ENCODE measurements around the gene ABHD18.
A peak's percentile ranks its signal among the peaks of the same experiment; 100 is the strongest.
"Not testable (repeated sequence)": the region's sequence is repeated elsewhere in the genome, so short reads cannot be mapped to it uniquely, and the experiment has no call there.

ABHD18 gene

DNA sequence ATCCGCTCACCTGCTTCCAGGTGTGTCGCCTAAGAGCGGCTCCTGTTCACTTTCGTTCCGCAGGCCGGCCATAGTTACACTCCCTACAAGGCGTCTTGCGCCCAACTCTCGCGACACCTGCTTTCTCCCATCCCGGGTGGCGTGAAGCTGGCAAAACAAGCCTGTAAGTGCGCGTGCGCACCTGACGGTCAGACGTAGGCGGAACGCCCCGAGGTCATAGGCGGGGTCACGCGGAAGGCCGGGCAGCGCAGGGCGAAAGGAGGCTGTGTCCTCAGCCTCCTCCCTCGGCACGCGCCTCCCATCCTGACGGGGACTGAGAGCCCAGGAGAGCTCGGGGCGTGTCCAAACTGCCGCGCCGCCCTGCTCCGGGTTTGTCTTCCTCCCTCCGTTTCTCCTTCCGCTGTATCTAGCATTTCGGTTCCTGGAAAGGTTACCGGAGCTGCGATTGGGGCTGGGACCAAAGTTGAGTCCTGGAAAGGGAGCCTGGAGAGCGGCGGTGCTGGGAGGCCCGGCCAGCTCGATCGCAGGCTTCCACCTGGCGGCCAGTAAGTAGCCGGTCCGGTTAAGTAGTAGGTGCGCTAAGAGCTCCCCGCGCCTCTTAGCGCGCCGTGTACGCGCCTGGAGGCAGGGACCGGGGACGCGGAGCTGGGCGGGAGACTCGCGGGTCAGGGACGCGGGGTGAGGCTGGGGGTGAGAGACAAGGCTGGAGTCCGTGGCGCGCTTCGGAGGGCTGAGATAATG is at the start of gene ABHD18, which contains the start of gene MFSD8:
Gene ABHD18, plus strand, starts transcription at position 345 of the 741 bp plus-strand sequence. CDS start 17,550 bp downstream, outside the sequence.
Gene MFSD8, minus strand, starts transcription at position 112 of the 741 bp plus-strand sequence. Its CDS starts 40 bp downstream, at position 72.
- DNase-seq: peak; percentile 100

DNA sequence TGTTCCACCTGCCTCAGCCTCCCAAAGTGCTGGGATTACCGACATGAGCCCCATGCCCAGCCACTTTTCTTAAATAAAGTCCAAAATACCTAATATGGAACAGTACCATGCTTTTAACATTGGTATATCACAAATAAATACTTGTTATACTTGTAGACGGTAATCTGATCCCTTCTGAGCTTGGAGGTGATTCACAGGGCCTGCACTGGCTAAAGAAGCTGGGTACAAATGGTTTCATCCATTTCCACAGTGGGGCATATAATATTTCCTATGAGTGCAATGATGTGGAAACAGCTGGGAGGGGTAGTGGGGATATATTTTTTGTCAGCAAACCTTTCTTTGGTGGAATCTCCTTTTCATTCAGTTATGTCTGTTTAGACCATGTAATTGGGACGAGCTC is 48.7 kb upstream of the ABHD18 start:
- DNase-seq: no peak

DNA sequence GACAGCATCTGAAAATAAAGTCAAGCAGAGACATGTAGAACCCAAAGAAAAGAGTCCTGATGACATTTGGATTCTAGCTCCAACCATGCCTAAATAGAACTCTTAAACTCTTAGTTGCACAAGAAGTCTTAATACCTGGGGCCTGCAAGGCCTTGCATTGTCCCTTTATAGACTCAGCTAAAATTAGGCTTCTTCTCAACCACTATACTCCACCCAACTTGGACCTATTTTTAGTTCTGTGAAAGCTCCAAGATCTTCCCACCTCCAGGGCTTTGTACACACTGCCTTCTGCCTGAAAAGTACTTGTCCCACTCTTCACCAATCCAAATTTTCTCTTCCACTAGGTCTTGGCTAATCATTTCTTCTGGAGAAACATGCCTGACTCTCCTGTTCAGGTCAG is 48.1 kb upstream of the ABHD18 start:
- no peak for DNase-seq

DNA sequence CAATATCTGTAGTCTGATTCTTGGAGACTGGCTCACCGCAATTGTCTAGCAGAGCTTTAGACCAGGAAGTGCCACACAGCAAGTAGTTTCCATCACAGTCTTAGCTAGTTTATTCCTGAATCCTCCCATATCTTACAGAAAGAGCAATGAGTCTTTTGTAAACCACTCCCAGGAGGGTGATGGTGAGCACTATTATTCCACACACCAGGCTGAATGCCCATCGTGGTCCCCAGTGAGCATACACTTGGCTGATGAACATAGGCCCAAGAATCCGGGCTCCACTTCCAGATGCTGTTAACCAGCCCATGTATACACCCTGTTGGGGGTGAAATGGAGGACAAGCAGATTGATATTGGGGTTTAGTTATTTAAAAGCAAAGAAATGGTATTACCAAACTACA is 44.7 kb upstream of the ABHD18 start:
- DNase-seq: no peak

DNA sequence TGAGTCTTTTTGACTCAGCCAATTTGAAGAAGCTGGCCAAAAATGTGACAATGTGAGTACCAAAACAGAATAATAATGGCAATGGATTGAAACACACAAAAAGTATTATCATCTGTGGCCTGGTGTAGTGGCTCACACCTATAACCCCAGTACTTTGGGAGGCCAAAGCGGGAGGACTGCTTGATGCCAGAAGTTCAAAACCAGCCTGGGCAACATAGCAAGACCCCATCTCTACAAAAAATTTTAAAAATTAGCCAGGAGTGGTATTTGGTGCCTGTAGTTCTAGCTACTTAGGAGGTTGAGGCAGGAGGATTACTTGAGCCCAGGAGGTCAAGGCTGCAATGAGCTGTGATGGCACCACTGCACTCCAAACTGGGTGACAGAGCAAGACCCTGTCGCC is 43.0 kb upstream of the ABHD18 start:
- DNase-seq: no peak

DNA sequence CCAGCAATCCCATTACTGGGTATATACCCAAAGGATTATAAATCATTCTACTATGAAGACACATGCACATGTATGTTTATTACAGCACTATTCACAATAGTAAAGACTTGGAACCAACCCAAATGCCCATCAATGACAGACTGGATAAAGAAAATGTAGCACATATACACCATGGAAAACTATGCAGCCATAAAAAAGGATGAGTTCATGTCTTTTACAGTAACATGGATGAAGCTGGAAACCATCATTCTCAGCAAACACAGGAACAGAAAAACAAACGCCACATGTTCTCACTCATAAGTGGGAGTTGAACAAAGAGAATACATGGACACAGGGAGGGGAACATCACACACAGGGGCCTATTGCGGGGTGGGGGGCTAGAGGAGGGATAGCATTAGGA is 39.5 kb upstream of the ABHD18 start:
- DNase-seq: not testable (repeated sequence)

DNA sequence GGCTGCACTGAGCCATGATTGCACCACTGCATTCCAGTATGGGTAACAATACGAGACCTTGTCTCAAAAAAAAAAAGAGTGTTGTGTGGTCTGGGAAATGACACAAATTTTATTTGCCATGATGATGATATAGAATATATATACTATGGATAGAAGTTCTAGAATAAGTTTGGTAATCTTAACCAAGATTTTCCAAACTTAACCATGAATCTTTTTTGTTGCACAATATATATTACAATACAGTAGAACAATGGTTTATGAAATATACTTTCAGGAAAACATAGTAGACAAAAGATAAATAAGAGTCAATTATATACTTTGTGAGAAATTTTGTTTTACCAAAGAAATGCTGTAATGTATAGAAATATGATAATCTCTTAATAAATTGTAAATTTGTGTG is 35.0 kb upstream of the ABHD18 start:
- DNase-seq: no peak

DNA sequence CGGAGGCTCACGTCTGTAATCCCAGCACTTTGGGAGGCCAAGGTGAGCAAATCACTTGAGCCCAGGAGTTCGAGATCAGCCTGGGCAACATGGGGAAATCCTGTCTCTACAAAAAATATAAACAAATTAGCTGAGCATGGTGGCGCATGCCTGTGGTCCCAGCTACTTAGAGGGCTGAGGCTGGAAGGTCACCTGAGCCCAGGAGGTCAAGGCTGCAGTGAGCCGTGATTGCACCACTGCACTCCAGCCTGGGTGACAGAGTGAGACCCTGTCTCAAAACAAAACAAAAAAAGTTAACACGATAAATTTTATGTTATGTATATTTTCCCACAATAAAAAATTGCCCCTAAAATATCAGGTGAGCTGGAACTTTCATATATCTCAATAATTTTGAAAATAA is 33.4 kb upstream of the ABHD18 start:
- not testable (repeated sequence) for DNase-seq

DNA sequence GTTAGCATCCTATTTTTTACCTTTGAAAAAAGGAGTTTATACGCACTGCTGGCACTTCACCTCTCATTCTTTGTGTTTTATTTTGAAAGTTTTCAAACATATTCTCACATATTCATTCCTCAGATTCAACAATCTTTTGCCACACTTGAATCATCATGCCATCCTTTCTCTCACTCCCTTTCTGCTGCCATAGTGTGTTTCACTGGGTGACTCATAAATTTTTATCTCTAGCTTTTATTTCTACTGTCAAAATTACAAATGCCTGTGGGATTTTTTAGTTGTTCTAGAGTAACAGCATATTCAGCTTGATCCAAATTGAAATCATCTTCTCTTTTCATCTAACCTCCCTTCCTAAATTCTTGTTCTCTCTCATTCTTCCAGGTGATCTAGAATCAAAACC is 28.2 kb upstream of the ABHD18 start:
- DNase-seq: no peak

DNA sequence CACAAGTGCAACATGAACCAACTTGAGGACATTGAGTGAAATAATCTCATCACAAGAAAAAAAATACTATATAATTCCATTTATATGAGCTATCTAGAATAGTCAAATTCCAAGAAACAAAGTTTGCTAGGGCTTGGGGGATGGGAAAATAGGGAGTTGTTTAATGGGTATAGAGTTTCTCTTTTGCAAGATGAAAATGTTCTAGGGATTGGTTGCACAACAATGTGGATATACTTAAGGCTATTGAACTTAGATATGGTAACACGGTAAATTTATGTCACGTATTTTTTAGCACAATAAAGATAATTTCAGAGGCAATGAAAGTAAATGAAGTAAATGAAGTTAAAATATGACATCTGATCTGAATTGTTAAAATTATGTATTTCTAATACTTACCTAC is 8.1 kb upstream of the ABHD18 start:
- no peak for DNase-seq

DNA sequence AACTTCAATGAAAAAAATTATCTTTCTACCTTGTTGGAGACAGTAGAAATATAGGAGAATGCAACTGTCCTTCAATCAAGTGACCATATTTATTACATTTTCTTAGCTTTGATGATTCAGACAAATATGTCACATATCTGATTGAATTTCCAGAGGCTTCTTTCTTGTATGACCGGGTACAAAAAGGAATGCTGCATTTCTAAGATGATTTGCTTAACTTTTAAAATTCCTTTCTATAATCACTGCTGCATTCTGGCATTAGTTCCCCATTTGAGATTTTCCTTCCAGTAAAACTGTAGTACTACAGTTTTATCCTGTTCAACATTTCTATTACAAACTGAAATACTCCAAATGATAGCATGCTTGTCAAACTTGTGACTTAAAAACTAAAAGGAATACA is 5.4 kb upstream of the ABHD18 start:
- no peak for DNase-seq

DNA sequence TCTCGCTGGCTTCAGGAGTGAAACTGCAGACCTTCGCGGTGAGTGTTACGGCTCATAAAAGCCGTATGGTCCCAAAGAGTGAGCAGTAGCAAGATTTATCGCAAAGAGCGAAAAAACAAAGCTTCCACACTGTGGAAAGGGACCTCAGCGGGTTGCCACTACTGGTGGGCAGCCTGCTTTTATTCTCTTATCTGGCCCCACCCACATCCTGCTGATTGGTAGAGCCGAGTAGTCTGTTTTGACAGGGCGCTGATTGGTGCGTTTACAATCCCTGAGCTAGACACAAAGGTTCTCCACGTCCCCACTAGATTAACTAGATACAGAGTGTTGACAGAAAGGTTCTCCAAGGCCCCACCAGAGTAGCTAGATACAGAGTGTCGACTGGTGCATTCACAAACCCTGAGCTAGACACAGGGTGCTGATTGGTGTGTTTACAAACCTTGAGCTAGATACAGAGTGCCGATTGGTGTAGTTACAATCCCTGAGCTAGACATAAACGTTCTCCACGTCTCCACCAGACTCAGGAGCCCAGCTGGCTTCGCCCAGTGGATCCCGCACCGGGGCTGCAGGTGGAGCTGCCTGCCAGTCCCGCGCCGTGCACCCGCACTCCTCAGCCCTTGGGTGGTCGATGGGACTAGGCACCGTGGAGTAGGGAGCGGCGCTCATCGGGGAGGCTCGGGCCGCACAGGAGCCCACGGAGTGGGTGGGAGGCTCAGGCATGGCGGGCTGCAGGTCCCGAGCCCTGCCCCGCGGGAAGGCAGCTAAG is 1.4 kb upstream of the ABHD18 start:
- not testable (repeated sequence) for DNase-seq

DNA sequence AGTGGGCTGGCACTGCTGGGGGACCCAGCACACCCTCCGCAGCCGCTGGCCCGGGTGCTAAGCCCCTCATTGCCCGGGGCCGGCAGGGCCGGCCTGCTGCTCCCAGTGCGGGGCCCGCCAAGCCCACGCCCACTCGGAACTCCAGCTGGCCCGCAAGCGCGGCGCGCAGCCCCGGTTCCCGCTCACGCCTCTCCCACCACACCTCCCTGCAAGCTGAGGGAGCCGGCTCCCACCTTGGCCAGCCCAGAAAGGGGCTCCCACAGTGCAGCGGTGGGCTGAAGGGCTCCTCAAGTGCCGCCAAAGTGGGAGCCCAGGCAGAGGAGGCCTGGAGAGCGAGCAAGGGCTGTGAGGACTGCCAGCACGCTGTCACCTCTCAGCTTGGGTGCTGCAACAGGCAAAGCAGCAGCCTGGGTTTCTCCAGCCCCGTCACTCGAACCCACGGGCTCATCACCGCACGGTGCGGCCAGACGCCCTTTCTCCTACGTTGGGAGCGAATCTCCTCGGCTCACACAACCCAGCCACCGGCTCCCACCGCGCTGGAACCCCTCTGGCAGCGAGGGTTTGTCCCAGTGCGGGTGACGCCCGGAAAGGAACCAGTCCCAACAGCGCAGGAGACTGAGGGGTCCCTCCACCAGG is 662 bp upstream of the ABHD18 start:
- DNase-seq: peak; percentile 33

DNA sequence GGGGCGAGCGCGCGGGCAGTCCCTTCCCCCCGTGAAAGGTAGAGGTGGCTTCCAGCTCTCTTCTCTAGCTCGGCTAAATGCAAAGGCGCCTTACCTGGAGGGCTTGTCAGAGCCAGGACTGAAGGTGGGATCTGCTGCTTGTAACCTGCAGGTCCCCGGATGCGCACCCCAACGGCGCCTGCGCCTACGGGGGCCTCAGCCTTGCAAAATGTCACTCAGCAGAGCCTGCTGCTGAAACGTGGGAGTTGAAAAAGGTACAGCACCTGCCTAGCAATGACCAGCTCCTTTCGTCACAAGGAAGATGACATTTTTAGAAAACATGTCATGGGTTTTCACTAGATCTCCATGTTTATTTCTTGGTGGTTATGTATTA is 583 bp downstream of the ABHD18 start:
- peak; percentile 27 for DNase-seq

DNA sequence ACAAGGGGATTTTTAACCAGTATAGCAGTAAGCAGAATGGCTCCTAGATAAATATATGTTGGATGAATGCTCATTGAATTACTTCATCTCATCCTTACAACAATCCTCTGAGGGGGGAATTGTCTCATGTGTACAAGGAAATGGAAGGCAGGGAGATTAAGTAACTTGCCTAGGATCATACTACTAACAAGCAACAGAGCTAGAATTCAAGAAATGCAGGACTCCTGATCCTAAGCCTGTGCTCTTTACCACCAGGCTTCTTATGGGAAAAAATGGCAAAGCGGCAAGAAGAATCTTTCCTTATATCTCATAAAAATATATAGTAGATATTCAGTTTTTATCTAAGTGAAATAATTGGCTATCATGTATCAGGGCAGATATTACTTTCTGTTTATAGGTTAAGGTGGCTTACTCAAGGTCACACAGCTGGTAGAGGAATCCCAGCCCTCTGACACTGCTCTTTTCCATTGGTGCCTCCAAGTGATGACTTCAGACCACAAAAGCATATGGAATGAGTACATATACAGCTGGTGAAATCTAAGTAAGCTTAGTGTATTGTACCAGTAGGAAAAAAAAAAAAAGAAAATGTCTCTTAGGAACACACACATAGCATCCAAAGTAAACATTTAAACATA is 2.1 kb downstream of the ABHD18 start:
- DNase-seq: peak; percentile 1

DNA sequence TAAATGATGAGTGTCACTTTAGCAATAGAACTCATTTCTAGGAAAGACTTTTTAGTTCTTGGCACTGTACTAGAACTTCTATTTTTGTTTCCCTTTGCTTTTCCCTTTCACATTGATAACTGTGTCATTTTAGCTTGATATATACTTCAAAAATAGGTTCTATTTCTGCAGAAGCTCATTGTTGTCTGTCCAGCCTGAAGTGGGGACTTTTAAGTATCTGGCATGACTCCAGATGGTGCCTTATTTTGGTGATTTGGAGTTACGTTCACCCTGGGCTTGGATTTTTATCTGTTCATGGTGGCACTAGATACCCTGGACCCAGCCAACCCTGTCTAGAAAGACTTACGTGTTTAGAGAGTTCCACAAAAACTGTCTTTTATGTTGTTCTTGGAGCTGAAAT is 3.4 kb downstream of the ABHD18 start:
- no peak for DNase-seq

DNA sequence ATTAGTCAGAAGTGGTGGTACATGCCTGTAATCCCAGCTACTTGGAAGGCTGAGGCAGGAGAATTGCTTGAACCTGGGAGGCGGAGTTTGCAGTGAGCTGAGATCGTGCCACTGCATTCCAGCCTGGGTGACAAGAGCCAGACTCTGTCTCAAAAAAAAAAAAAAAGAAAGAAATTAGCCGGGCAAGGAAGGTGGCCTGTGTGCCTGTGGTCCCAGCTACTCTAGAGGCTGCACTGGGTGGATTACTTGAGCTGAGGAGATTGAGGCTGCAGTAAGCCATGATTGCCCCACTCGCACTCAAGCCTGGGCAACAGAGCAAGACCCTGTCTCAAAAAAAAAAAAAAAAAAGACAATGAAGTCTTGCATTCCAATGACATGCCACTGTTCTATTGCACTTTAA is 5.7 kb downstream of the ABHD18 start:
- DNase-seq: not testable (repeated sequence)

DNA sequence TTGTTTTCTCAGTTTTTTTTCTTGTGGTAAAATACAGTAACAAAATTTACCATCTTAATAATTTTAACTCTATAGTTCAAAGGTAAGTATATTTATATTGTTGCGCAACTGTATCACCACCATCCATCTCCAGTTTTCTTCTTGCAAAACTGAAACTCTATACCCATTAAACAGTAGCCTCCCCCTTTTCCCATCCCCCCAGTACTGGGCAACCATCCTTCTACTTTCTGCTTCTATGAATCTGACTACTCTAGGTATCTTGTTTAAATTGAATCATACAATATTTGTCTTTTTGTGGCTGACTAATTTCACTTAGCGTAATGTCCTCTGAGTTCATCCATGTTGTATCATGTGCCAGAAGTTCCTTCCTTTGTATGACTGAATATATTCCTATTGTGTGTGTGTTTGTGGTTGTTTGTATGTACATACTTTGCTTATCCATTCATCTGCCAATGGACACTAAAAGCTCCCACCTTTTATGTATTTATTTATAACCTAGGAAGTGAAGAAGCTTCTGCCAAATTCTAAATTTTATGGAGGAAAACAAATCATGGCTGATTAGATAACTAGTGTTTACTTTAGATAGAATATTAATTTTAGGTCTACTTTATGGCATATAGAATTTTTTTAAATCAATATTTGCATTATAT is 10.0 kb downstream of the ABHD18 start:
- no peak for DNase-seq

DNA sequence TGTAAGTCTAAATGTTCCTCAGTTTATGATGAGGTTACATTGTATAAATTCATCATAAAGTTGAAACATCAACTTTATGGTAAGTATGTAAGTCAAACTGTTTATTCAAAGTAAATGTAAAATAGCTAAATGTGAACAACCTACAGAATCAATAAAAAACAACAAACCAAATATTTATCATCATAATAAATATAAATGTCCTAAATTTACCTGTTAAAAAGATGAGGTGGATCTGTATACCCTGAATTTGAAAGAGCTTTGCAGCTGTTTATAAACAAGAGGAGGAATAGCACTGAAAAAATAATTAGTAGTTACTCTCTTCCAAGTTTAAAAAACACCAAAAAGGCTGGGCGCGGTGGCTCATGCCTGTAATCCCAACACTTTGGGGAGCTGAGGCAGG is 13.7 kb downstream of the ABHD18 start:
- DNase-seq: no peak

DNA sequence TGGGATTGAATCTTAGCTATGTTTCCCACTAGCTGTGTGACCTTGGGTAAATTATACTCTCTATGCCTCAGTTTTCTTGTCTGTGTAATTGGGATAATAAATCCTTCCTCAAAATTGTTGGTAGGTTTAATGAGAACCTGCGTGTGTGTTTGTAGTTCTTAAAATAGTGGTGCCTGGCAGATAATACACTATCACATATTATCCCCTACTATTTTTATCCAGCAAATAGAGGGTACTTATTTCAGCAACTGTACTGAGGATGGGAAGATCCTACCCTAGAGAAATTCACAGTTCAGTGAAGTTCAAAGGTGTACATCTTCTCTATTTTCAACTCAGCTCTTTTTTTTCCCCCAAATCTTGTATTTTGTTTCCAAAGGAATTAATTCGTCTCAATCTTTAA is 17.2 kb downstream of the ABHD18 start:
- no peak for DNase-seq

DNA sequence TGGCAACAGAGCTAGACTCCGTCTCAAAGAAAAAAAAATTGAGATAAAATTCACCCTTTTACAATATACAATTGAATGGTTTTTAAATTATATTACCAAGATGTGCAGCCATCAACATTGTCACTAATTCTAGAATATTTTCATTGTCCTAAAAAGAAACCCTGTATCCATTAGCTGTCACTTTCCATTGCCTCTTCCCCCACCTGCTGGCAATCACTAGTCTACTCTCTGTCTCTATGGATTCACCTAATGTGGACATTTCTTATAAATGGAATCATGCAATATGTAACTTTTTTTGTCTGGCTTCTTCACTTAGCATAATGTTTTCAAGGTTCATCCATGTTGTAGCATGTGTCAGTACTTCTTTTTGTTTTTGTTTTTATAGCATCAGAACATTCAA is 20.8 kb downstream of the ABHD18 start:
- DNase-seq: no peak

DNA sequence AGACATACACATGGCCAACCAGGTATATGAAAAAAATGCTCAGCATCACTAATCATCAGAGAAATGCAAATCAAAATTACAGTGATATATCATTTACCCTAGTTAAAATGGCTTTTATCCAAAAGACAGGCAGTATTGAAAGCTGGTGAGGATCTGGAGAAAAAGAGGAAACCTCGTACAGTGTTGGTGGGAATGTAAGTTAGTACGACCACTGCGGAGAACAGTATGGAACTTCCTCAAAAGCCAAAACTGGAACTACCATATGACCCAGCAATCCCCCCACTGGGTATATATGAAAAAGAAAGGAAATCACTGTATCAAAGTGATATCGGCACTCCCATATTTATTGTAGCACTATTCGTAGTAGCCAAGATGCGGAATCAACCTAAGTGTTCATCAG is 23.4 kb downstream of the ABHD18 start:
- no peak for DNase-seq

DNA sequence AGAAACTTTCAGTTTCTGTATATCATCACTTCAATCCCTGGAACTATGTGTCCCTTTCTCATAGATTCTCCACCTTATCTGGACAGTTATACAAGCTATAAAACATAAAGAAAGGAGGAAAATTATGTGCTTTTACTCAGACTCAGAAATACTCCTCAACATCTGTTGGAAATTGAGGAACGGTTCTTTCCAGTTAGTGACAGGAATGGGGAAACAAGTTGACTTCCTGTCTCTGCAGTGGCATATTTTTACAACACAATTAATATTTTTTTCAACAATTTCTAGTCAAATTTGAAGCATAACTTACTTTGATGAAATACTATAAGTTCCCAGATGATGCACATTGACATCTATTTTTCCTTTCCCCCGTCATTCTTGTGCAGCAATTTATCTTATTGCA is 27.9 kb downstream of the ABHD18 start:
- DNase-seq: peak; percentile 40

All from suppressor macrophage treated with lipopolysaccharide for 4 hours (primary cell).